22Rv1 (cell line): ENCODE measurements around the gene KRTAP19-2.

Experiments used
- CTCF ChIP-seq: fragments of 450-650 bp; IDR thresholded peaks from 2 replicates; pipeline ENCODE4 v1.5.1; 2017; ENCODE audit warnings: mild to moderate bottlenecking
- ZFX ChIP-seq: fragments of 450-650 bp; IDR thresholded peaks from 2 replicates; pipeline ENCODE4 v1.6.1; 2017; ENCODE audit warnings: antibody characterized with exemption, borderline replicate concordance

GRCh38 chr21:30515681-30516080 is 28.4 kb upstream of the KRTAP19-2 start:
- TF ChIP-seq CTCF (no peak), ZFX (no peak)
